ENCODE data around the gene CYSRT1.

DNA sequence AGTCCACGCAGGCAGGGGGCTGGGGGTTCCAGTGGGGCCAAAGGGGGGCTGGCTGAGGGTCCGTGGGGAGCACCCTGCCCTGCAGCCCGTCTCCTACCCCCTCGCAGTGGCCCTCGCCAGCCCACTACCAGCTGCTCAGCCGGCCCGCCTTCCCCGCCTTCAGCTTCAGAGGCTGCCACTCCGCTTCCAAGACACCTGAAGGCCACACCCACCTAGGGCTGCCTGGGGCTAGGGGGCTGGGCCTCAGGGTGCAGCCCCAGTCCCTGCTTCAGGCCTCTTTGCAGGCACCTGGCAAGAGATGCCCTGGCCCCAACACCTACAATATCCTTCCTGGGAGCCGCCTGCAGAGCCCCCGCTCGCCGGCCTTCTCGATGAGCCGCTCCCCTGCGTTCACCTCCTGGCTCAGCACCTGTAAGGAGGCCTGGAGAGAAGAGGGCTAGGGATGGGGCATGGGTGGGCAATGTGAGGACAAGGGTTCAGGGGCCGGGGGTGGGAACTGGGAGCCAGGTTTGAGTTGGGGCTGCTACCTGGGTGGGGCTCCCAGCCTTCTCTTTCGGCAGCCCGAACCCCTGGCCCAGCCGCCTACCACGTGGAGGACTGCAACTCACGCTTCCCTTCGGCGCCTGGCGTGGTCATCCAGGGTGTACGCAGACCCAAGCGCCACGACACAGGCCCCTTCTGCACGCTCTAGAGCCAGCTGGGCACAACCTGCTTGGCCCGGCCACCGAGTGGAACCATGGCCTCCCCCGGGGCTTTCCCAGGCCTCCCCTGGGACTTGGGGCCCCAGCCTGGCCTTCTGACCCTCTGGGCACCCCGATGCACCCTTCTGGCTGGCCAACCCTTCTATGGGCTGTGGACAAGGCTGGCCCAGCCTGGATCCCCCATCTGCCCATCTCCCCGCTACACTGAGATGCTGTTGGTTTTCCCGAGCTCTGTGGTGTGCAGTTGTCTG lies 27.9 kb downstream of the CYSRT1 start:
- TF ChIP-seq CTCF (conservative IDR thresholded peaks at IDR 0.05 in 1 of 2, IDR thresholded peaks at IDR 0.05 in 1 of 2; ENCODE audit: low read depth in 1 of 2, low read length in 2 of 2) (no peak), EZH2 (IDR thresholded peaks at IDR 0.05; ENCODE audit: low read length, missing control alignments) (no peak)

Data from fibroblast of lung (primary cell).